Lung (tissue), 12 donors: ENCODE data around the gene TBX20. TPM values are rescaled to one million over a fixed set of nuclear protein-coding genes. Genes with fewer than 3 reads are reported as not detected.

Experiments used
- ATAC-seq: fragments of 200-7000 bp; cut with Tn5 transposase; one replicate; pipeline ENCODE4 v1.9.1; 2020; ENCODE audit warnings: moderate number of reproducible peaks; ENCODE audit not compliant: insufficient read depth, low FRiP score
- DNase-seq, 3 donors: peaks; one replicate each; pipeline ENCODE4 v3.0.0-alpha.2; 2013 to 2017
- H3K27ac ChIP-seq, 2 donors: one replicate each; pipeline ENCODE4 v1.5.1; 2013; ENCODE audit warnings: mild to moderate bottlenecking in 2 of 2, moderate library complexity in 2 of 2, control low read depth in 1 of 2, inconsistent platforms in 1 of 2, low read depth in 1 of 2, low read length in 1 of 2
- H3K27me3 ChIP-seq, 3 donors: one replicate each; pipeline ENCODE4 v1.5.1; 2013; ENCODE audit warnings: low read length in 2 of 3; ENCODE audit not compliant: control insufficient read depth in 3 of 3, insufficient read depth in 3 of 3
- H3K36me3 ChIP-seq, 4 donors: one replicate each; pipeline ENCODE4 v1.5.1; 2013; ENCODE audit warnings: low read length in 4 of 4, mild to moderate bottlenecking in 1 of 4, moderate library complexity in 1 of 4; ENCODE audit not compliant: control insufficient read depth in 4 of 4, insufficient read depth in 4 of 4
- H3K4me1 ChIP-seq, 5 donors: one replicate each; pipeline ENCODE4 v1.5.1; 2013; ENCODE audit warnings: low read length in 5 of 5, mild to moderate bottlenecking in 2 of 5, moderate library complexity in 1 of 5; ENCODE audit not compliant: control insufficient read depth in 5 of 5, insufficient read depth in 5 of 5
- H3K4me3 ChIP-seq: one replicate; pipeline ENCODE4 v1.5.1; 2013; ENCODE audit warnings: mild to moderate bottlenecking, control low read depth, moderate library complexity
- H3K9ac ChIP-seq, 2 donors: one replicate each; pipeline ENCODE4 v1.5.1; 2013; ENCODE audit warnings: low read length in 2 of 2, control low read depth in 1 of 2; ENCODE audit not compliant: insufficient read depth in 1 of 2
- H3K9me3 ChIP-seq, 4 donors: one replicate each; pipeline ENCODE4 v1.5.1; 2013; ENCODE audit warnings: low read length in 3 of 4, mild to moderate bottlenecking in 1 of 4, moderate library complexity in 1 of 4; ENCODE audit not compliant: control insufficient read depth in 4 of 4, insufficient read depth in 3 of 4
- CTCF ChIP-seq: IDR thresholded peaks from 2 replicates; pipeline ENCODE4 v1.5.1; 2012; ENCODE audit warnings: mild to moderate bottlenecking; ENCODE audit errors: control extremely low read depth, extremely low read depth
- WGBS, 2 donors: extraction: QIAGEN DNeasy Blood & Tissue Kit; methylation state at CpG; one replicate each; pipeline ENCODE4 v1.1.7; 2013; 5-methylcytosine and 5-hydroxymethylcytosine counted together
- polyA plus RNA-seq, 2 donors: library from polyadenylated mRNA; stranded (reverse); fragments of 200-250 nt; gene quantifications; one replicate each; pipeline ENCODE4 v1.2.1, GENCODE V29; 2013
- total RNA-seq, 2 donors: library from RNA; depleted of rRNA in 1 of 2; stranded (reverse); fragments of >200 nt in 1 of 2; gene quantifications; one replicate each; pipeline ENCODE4 v1.2.1, GENCODE V29; 2014 to 2021
- donor health status: control.
- donor health status: control.
- donor health status: Bipolar disorder and iron deficiency.
- donor health status: healthy.
- donor health status: DM: yes; HTN: yes; CAD: no.

The TBX20 gene
- total and polyA plus RNA-seq, 4 donors: 0.11 to 0.80 TPM; not detected in 2

- H3K4me3 ChIP-seq: no peak overlapping the region
- H3K9me3 ChIP-seq: peaks cover 0 to 11% (median 0%) of the 10 kb centered on the region in 4 donors
- peak overlapping the region in 1 of 2 donors; percentile 63 for H3K27ac ChIP-seq
- no peak for DNase-seq
- no peak for TF ChIP-seq CTCF
- no peak for ATAC-seq
- peaks cover 0 to 3% (median 0%) of the 10 kb centered on the region in 4 donors for H3K36me3 ChIP-seq
- 12 to 17% methylated on average over 5 of the region's 5 CpGs for WGBS, 2 donors
- peaks cover 0 to 11% (median 5%) of the 10 kb centered on the region in 5 donors for H3K4me1 ChIP-seq
- peaks cover 10 to 92% (median 92%) of the 10 kb centered on the region in 3 donors for H3K27me3 ChIP-seq
- no peak overlapping the region for H3K9ac ChIP-seq
Measured at GRCh38 chr7:35249537-35249907, 4.4 kb downstream of the TBX20 start.

GRCh38 chr7:35248576-35249536 is 5.0 kb downstream of the TBX20 start:
- no peak overlapping the region for H3K9ac ChIP-seq
- H3K4me3 ChIP-seq: no peak overlapping the region
- no peak for TF ChIP-seq CTCF
- H3K4me1 ChIP-seq: peaks cover 0 to 7% (median 7%) of the 10 kb centered on the region in 5 donors
- H3K9me3 ChIP-seq: peaks cover 0 to 6% (median 0%) of the 10 kb centered on the region in 4 donors
- H3K36me3 ChIP-seq: peaks cover 0 to 3% (median 0%) of the 10 kb centered on the region in 4 donors
- no peak for ATAC-seq
- peaks cover 10 to 91% (median 89%) of the 10 kb centered on the region in 3 donors for H3K27me3 ChIP-seq
- WGBS, 2 donors: 12 to 16% methylated on average over 21 of the region's 21 CpGs
- peak overlapping the region in 1 of 2 donors; percentile 63 for H3K27ac ChIP-seq
- DNase-seq: no peak

GRCh38 chr7:35246819-35247218 is 7.1 kb downstream of the TBX20 start:
- H3K27me3 ChIP-seq: peaks cover 4 to 83% (median 76%) of the 10 kb centered on the region in 3 donors
- no peak overlapping the region for H3K4me3 ChIP-seq
- no peak overlapping the region for H3K27ac ChIP-seq
- DNase-seq: no peak
- no peak overlapping the region for H3K9ac ChIP-seq
- no peaks in the 10 kb centered on the region for H3K9me3 ChIP-seq
- no peak for ATAC-seq
- no peak for TF ChIP-seq CTCF
- peaks cover 0 to 3% (median 0%) of the 10 kb centered on the region in 4 donors for H3K36me3 ChIP-seq
- H3K4me1 ChIP-seq: peaks cover 0 to 10% (median 0%) of the 10 kb centered on the region in 5 donors
